HCT116 (cell line): Measurements from ENCODE around the gene DDX10.

Experiments
- ELF1 ChIP-seq: IDR thresholded peaks from 2 replicates; pipeline ENCODE4 v1.6.1; 2012; ENCODE audit warnings: low read depth, borderline replicate concordance
- EZH2 ChIP-seq: fragments of 200-600 bp; sonication (generic); IDR thresholded peaks from 2 replicates; pipeline ENCODE4 v1.6.1; 2017; ENCODE audit warnings: antibody characterized with exemption, mixed run types
- EZH2phosphoT487 ChIP-seq: fragments of 200-600 bp; IDR thresholded peaks from 2 replicates; pipeline ENCODE4 v1.6.1; 2018; ENCODE audit warnings: antibody characterized with exemption, borderline replicate concordance
- FOSL1 ChIP-seq: IDR thresholded peaks from 2 replicates; pipeline ENCODE4 v1.6.1; 2012; ENCODE audit warnings: low read depth
- MAX ChIP-seq: IDR thresholded peaks from 2 replicates; pipeline ENCODE4 v1.6.1; 2012
- POLR2A ChIP-seq: IDR thresholded peaks from 2 replicates; pipeline ENCODE4 v1.7.0; 2011; ENCODE audit warnings: borderline replicate concordance; ENCODE audit not compliant: insufficient read depth, insufficient read length; ENCODE audit errors: extremely low read depth
- SIN3A ChIP-seq: IDR thresholded peaks from 2 replicates; pipeline ENCODE4 v1.6.1; 2012; ENCODE audit warnings: low read depth
- SP1 ChIP-seq: IDR thresholded peaks from 2 replicates; pipeline ENCODE4 v1.6.1; 2012; ENCODE audit warnings: low read depth
- SRF ChIP-seq: IDR thresholded peaks from 2 replicates; pipeline ENCODE4 v1.6.1; 2012; ENCODE audit warnings: low read depth
- YY1 ChIP-seq: IDR thresholded peaks from 2 replicates; pipeline ENCODE4 v1.6.1; 2011; ENCODE audit warnings: low read length, low read depth, moderate library complexity, mild to moderate bottlenecking; ENCODE audit not compliant: insufficient replicate concordance; ENCODE audit errors: extremely low read depth
- ZBTB33 ChIP-seq: IDR thresholded peaks from 2 replicates; pipeline ENCODE4 v1.6.1; 2011; ENCODE audit warnings: mild to moderate bottlenecking, low read length, moderate library complexity; ENCODE audit not compliant: insufficient replicate concordance; ENCODE audit errors: extremely low read depth
- TF ChIP-seq, protein P1 (sequence below), 3 experiments: fragments of 200-600 bp in 1 of 3; sonication (generic) in 1 of 3; IDR thresholded peaks in 2 of 3; conservative IDR thresholded peaks in 1 of 3; 2 replicates each; pipeline ENCODE4 v1.5.1; 2012 to 2017; ENCODE audit warnings: low read depth in 2 of 3, low read length in 2 of 3, antibody characterized with exemption in 1 of 3, borderline replicate concordance in 1 of 3, control low read depth in 1 of 3, mild to moderate bottlenecking in 1 of 3, mixed read lengths in 1 of 3, mixed run types in 1 of 3, moderate library complexity in 1 of 3; ENCODE audit not compliant: insufficient read depth in 1 of 3

- TF ChIP-seq EZH2phosphoT487, result no peak
- TF ChIP-seq, protein P1, sequence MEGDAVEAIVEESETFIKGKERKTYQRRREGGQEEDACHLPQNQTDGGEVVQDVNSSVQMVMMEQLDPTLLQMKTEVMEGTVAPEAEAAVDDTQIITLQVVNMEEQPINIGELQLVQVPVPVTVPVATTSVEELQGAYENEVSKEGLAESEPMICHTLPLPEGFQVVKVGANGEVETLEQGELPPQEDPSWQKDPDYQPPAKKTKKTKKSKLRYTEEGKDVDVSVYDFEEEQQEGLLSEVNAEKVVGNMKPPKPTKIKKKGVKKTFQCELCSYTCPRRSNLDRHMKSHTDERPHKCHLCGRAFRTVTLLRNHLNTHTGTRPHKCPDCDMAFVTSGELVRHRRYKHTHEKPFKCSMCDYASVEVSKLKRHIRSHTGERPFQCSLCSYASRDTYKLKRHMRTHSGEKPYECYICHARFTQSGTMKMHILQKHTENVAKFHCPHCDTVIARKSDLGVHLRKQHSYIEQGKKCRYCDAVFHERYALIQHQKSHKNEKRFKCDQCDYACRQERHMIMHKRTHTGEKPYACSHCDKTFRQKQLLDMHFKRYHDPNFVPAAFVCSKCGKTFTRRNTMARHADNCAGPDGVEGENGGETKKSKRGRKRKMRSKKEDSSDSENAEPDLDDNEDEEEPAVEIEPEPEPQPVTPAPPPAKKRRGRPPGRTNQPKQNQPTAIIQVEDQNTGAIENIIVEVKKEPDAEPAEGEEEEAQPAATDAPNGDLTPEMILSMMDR (IDR thresholded peaks at IDR 0.05 in 2 of 3, conservative IDR thresholded peaks at IDR 0.05 in 1 of 3; ENCODE audit: borderline replicate concordance in 1 of 3, insufficient read depth in 1 of 3, low read depth in 2 of 3, low read length in 2 of 3), result no peak
- TF ChIP-seq YY1, result no peak
- no peak for TF ChIP-seq FOSL1
- no peak for TF ChIP-seq SRF
- TF ChIP-seq ELF1, result no peak
- TF ChIP-seq ZBTB33, result no peak
- TF ChIP-seq POLR2A, result no peak
- no peak for TF ChIP-seq EZH2
- no peak for TF ChIP-seq SP1
- no peak for TF ChIP-seq SIN3A
- TF ChIP-seq MAX, result no peak
These were observed 210.3 kb downstream of the DDX10 start for GRCh38 chr11:108875134-108875533.
